K562 (cell line): ENCODE measurements around the gene ZKSCAN5. TPM values are rescaled to one million over a fixed set of nuclear protein-coding genes. Genes with fewer than 3 reads are reported as not detected.

Source experiments
- BRF2 ChIP-seq: IDR thresholded peaks from 3 replicates; pipeline ENCODE4 v1.6.1; 2011; ENCODE audit warnings: borderline replicate concordance, mild to moderate bottlenecking; ENCODE audit not compliant: insufficient read length, insufficient read depth
- CBX2 ChIP-seq: fragments of 200-600 bp; sonication (generic); IDR thresholded peaks from one replicate; pipeline ENCODE4 v1.6.1; 2012; ENCODE audit warnings: mild to moderate bottlenecking, low read length, inconsistent platforms; ENCODE audit not compliant: insufficient read depth, poor library complexity, severe bottlenecking
- CC2D1A ChIP-seq: fragments of 450-650 bp; IDR thresholded peaks from 2 replicates; pipeline ENCODE4 v1.6.1; 2017; ENCODE audit warnings: mild to moderate bottlenecking
- CHD2 ChIP-seq: IDR thresholded peaks from 2 replicates; pipeline ENCODE4 v1.6.1; 2011; ENCODE audit warnings: low read depth, low read length
- DIDO1 ChIP-seq: fragments of 450-650 bp; IDR thresholded peaks from 2 replicates; pipeline ENCODE4 v1.6.1; 2016; ENCODE audit warnings: low read depth, missing biosample characterization, missing genetic modification characterization
- ETV1 ChIP-seq: fragments of 450-650 bp; conservative IDR thresholded peaks from 2 replicates; pipeline ENCODE4 v1.6.1; 2016; ENCODE audit warnings: missing genetic modification characterization, control low read depth, low read depth, missing compliant biosample characterization
- HINFP ChIP-seq: fragments of 450-650 bp; conservative IDR thresholded peaks from 2 replicates; pipeline ENCODE4 v1.6.1; 2016; ENCODE audit warnings: missing genetic modification characterization, low read depth, mild to moderate bottlenecking, control low read depth, missing compliant biosample characterization
- MAFG ChIP-seq: fragments of 450-650 bp; conservative IDR thresholded peaks from 2 replicates; pipeline ENCODE4 v1.6.1; 2016; ENCODE audit warnings: missing genetic modification characterization, missing compliant biosample characterization
- SFPQ ChIP-seq: fragments of 200-400 bp; formaldehyde crosslinking; IDR thresholded peaks from 2 replicates; pipeline ENCODE4 v1.6.1; 2017; ENCODE audit warnings: mild to moderate bottlenecking, low read depth, low read length, moderate library complexity
- SIN3A ChIP-seq, 2 experiments: fragments of 150-350 bp in 1 of 2; IDR thresholded peaks; 2 replicates each; pipeline ENCODE4 v1.6.1; 2011 to 2016; ENCODE audit warnings: borderline replicate concordance in 2 of 2, low read depth in 2 of 2, low read length in 2 of 2, mild to moderate bottlenecking in 2 of 2, moderate library complexity in 2 of 2; ENCODE audit not compliant: control insufficient read depth in 1 of 2
- SREBF2 ChIP-seq: sonication (generic); formaldehyde crosslinking; IDR thresholded peaks from 2 replicates; pipeline ENCODE4 v1.4.0; 2020; ENCODE audit warnings: mild to moderate bottlenecking, missing genetic modification reagents
- TBL1XR1 ChIP-seq, 2 experiments: IDR thresholded peaks; 2 replicates each; pipeline ENCODE4 v1.6.1; 2012; ENCODE audit warnings: improper control_type of control experiment in 2 of 2, low read length in 2 of 2, mild to moderate bottlenecking in 1 of 2
- ZNF124 ChIP-seq: sonication (generic); formaldehyde crosslinking; IDR thresholded peaks from 2 replicates; pipeline ENCODE4 v1.8.1; 2022; ENCODE audit warnings: missing genetic modification reagents
- ZNF354B ChIP-seq: fragments of 250-450 bp; sonication (Bioruptor Pico); IDR thresholded peaks from 2 replicates; pipeline ENCODE4 v1.4.0; 2020
- ZNF384 ChIP-seq: IDR thresholded peaks from 2 replicates; pipeline ENCODE4 v1.6.1; 2012; ENCODE audit warnings: low read depth, low read length, improper control_type of control experiment
- ZNF444 ChIP-seq: fragments of 250-450 bp; sonication (Bioruptor Pico); IDR thresholded peaks from 2 replicates; pipeline ENCODE4 v1.4.0; 2020; ENCODE audit warnings: mild to moderate bottlenecking, moderate library complexity
- polyA plus RNA-seq, 8 experiments: library from polyadenylated mRNA; depleted of rRNA in 4 of 8; stranded (reverse) in 5 of 8; unstranded in 3 of 8; fragments of >200 nt; fragmentation: Nextera tagmentation in 2 of 8; fragmentation: Illumina TruSeq in 1 of 8; extraction: Ambion mirVana in 2 of 8; extraction: Trizol in 1 of 8; gene quantifications; 2 replicates each; pipeline versions ENCODE4 v1.2.1 to v1.2.3, GENCODE V29; 2011 to 2014; ENCODE audit warnings: inconsistent platforms in 1 of 8, missing spikeins in 1 of 8
- total RNA-seq, 7 experiments: library from RNA; depleted of rRNA in 6 of 7; stranded (reverse); fragments of >200 nt in 6 of 7; fragmentation: Illumina TruSeq in 2 of 7; extraction: Trizol in 2 of 7; gene quantifications; 2 replicates each; pipeline versions ENCODE4 v1.2.1 to v1.2.3, GENCODE V29; 2011 to 2021; ENCODE audit warnings: low replicate concordance in 1 of 7
- TF ChIP-seq, protein P1 (sequence below): sonication (generic); formaldehyde crosslinking; IDR thresholded peaks from 2 replicates; pipeline ENCODE4 v1.9.0; 2022; ENCODE audit warnings: mild to moderate bottlenecking, missing genetic modification reagents

ZKSCAN5 gene
- total and polyA plus RNA-seq, 9 of the 15 experiments (the other 6 are each of a cell fraction or from before 2014, with no cell fraction given), result 4.2 to 19.0 (median 15.0) TPM

DNA sequence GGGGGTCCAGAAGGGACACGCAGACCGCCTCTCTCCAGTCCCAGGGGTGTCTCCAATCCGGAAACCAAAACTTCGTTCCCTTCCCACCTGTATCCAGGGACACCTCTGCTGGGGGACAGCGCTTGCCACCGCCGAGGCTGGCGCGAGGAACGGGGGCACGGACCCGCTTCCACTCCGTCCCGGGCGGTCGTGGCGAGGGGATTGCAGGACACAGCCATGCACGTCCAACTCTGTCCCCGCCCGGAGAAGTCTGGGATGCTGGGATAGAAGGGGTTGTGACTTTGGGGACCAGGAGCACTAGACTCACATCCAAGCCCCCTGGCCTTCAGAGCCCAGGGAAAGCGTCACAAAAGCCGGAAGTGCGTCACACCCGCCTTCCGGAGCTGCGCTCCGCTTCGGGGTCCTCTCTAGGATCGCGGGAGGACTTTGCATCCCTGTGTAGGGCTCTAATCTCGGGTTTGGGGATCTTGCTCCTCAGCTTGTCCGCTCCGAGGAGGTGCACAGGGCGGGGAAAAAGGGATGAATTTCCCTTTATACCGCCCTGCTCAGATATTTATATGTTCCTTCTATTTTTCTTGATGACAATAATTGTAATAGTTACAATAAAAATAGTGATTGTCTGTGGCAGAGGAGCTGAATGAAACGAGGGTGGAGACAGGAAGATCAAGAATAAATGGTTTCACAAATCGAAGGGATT is 47.5 kb downstream of the ZKSCAN5 start, which contains the start of gene FAM200A (continued):
- TF ChIP-seq SIN3A (IDR thresholded peaks at IDR 0.05; ENCODE audit: borderline replicate concordance in 2 of 2, control insufficient read depth in 1 of 2, low read depth in 2 of 2, low read length in 2 of 2) (peak; percentile 69 to 78; a peak in 2 of 4 replicates), ZNF354B (CRISPR knock-in tag) (no peak), CC2D1A (no peak), DIDO1 (tag) (peak; percentile 93), ZNF444 (CRISPR knock-in tag) (no peak), ETV1 (tag) (peak; percentile 76), TBL1XR1 (IDR thresholded peaks at IDR 0.05; ENCODE audit: low read length in 2 of 2) (peak in 1 of 2 experiments; percentile 94; a peak in 2 of 4 replicates), BRF2 (no peak), SREBF2 (no peak), MAFG (tag) (no peak), CHD2 (peak; percentile 22; the same call in 1 of the 2 replicates), SFPQ (no peak), HINFP (tag) (no peak), CBX2 (no peak), ZNF124 (CRISPR knock-in tag) (no peak), ZNF384 (no peak)
- TF ChIP-seq, protein P1, sequence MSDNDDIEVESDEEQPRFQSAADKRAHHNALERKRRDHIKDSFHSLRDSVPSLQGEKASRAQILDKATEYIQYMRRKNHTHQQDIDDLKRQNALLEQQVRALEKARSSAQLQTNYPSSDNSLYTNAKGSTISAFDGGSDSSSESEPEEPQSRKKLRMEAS, result peak; percentile 26; the same call in 1 of the 2 replicates
